Ishikawa (cell line): Measurements from ENCODE around the gene SRF.

Source experiments
- CEBPB ChIP-seq: IDR thresholded peaks from 2 replicates; pipeline ENCODE4 v1.6.1; 2012
- CREB1 ChIP-seq: IDR thresholded peaks from 2 replicates; pipeline ENCODE4 v1.6.1; 2012; ENCODE audit warnings: low read depth
- EGR1 ChIP-seq: IDR thresholded peaks from 2 replicates; pipeline ENCODE4 v1.6.1; 2012
- EP300 ChIP-seq: IDR thresholded peaks from 2 replicates; pipeline ENCODE4 v1.6.1; 2012; ENCODE audit warnings: borderline replicate concordance
- FOXM1 ChIP-seq: IDR thresholded peaks from 2 replicates; pipeline ENCODE4 v1.6.1; 2012; ENCODE audit warnings: low read depth, borderline replicate concordance
- NFIC ChIP-seq: IDR thresholded peaks from 2 replicates; pipeline ENCODE4 v1.6.1; 2012
- RAD21 ChIP-seq: IDR thresholded peaks from 2 replicates; pipeline ENCODE4 v1.6.1; 2012; ENCODE audit warnings: low read depth
- TAF1 ChIP-seq: IDR thresholded peaks from 2 replicates; pipeline ENCODE4 v1.6.1; 2012; ENCODE audit warnings: low read depth, mild to moderate bottlenecking
- TCF12 ChIP-seq: IDR thresholded peaks from 2 replicates; pipeline ENCODE4 v1.6.1; 2012; ENCODE audit warnings: low read depth
- TEAD4 ChIP-seq: IDR thresholded peaks from 2 replicates; pipeline ENCODE4 v1.6.1; 2012
- YY1 ChIP-seq: IDR thresholded peaks from 2 replicates; pipeline ENCODE4 v1.6.1; 2012; ENCODE audit warnings: low read depth
- ZBTB7A ChIP-seq: IDR thresholded peaks from 2 replicates; pipeline ENCODE4 v1.6.1; 2012; ENCODE audit warnings: low read depth
- TF ChIP-seq, protein P1 (sequence below): IDR thresholded peaks from 2 replicates; pipeline ENCODE4 v1.6.1; 2012; ENCODE audit warnings: low read depth, mild to moderate bottlenecking
- TF ChIP-seq, protein P2 (sequence below): IDR thresholded peaks from 2 replicates; pipeline ENCODE4 v1.6.1; 2012
- TF ChIP-seq, protein P3 (sequence below): IDR thresholded peaks from 2 replicates; pipeline ENCODE4 v1.6.1; 2012

Gene SRF

DNA sequence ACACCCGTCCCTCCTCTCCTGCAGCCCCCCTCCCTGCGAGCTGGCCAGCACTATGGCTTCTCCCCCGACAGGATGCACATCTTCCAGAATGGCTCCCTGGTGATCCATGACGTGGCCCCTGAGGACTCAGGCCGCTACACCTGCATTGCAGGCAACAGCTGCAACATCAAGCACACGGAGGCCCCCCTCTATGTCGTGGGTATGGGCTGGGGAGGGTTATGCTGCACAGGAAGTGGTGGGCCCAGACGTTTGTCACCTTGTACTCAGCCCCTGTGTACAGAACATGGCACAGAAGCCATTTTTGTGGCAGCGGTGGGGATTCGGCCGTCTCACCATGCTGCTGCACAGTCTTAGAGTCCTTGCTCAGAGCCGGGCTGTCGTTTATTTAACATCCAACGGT lies 29.0 kb upstream of the SRF start:
- TF ChIP-seq, protein P1, sequence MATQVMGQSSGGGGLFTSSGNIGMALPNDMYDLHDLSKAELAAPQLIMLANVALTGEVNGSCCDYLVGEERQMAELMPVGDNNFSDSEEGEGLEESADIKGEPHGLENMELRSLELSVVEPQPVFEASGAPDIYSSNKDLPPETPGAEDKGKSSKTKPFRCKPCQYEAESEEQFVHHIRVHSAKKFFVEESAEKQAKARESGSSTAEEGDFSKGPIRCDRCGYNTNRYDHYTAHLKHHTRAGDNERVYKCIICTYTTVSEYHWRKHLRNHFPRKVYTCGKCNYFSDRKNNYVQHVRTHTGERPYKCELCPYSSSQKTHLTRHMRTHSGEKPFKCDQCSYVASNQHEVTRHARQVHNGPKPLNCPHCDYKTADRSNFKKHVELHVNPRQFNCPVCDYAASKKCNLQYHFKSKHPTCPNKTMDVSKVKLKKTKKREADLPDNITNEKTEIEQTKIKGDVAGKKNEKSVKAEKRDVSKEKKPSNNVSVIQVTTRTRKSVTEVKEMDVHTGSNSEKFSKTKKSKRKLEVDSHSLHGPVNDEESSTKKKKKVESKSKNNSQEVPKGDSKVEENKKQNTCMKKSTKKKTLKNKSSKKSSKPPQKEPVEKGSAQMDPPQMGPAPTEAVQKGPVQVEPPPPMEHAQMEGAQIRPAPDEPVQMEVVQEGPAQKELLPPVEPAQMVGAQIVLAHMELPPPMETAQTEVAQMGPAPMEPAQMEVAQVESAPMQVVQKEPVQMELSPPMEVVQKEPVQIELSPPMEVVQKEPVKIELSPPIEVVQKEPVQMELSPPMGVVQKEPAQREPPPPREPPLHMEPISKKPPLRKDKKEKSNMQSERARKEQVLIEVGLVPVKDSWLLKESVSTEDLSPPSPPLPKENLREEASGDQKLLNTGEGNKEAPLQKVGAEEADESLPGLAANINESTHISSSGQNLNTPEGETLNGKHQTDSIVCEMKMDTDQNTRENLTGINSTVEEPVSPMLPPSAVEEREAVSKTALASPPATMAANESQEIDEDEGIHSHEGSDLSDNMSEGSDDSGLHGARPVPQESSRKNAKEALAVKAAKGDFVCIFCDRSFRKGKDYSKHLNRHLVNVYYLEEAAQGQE, result no peak
- TF ChIP-seq NFIC (no peak), ZBTB7A (no peak), EGR1 (no peak), YY1 (no peak), FOXM1 (no peak), RAD21 (no peak), CREB1 (no peak), CEBPB (no peak), EP300 (no peak), TCF12 (no peak), TEAD4 (no peak), TAF1 (no peak)
- TF ChIP-seq, protein P2, sequence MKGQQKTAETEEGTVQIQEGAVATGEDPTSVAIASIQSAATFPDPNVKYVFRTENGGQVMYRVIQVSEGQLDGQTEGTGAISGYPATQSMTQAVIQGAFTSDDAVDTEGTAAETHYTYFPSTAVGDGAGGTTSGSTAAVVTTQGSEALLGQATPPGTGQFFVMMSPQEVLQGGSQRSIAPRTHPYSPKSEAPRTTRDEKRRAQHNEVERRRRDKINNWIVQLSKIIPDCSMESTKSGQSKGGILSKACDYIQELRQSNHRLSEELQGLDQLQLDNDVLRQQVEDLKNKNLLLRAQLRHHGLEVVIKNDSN, result no peak
- TF ChIP-seq, protein P3, sequence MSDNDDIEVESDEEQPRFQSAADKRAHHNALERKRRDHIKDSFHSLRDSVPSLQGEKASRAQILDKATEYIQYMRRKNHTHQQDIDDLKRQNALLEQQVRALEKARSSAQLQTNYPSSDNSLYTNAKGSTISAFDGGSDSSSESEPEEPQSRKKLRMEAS, result no peak

DNA sequence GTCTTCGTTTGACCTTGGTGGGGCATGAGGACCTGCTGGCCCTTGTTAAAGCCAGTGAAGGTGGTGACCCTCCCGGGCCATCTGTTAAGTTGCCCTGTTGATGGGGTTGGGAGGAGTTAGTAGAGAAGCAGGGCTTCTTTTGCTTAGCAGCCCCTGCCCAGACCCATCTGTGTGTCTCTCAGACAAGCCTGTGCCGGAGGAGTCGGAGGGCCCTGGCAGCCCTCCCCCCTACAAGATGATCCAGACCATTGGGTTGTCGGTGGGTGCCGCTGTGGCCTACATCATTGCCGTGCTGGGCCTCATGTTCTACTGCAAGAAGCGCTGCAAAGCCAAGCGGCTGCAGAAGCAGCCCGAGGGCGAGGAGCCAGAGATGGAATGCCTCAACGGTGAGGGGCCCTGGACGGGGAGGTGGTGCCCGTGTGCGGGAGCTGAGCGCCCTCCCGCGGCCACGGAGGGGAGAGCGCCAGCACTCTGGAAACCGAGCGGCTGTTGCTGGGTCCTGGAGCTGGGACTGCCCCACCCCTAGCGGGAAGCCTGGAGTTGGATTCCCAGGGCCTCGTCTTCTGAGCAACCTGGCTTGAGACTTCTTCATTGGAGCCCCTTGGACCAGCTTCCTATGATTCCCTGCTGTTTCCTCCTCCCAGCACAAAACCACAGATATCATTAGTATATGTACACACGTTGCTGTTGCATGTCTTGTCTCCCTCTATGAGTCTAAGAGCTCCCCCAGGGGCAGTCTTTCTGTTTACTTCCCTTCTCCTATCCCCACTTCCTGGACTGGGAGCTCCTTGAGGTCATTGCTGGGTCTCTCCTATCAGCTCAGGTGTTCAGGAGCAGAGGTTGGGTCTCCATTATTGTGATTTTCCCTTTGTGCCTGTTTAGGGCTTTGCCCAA lies 27.6 kb upstream of the SRF start:
- TF ChIP-seq, protein P2, result no peak
- TF ChIP-seq RAD21, result peak; percentile 94

DNA sequence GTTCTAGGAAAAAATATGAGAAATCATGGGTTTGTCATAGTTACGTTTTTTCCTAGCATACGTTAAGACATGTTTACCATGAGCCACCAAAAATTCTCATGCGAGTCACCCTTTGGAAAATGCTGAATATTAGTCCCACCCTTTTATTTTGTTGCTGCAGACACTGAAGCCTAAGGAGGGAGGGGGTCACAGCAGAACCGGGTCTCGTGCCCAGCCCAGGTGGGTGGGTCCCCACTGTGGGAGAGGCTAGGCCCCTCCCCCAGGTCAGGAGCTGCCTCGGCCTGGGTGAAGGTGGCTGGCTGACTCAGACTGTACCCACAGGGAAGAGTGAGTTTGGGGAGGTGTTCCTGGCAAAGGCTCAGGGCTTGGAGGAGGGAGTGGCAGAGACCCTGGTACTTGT lies 26.2 kb upstream of the SRF start:
- TF ChIP-seq CREB1, result no peak
- no peak for TF ChIP-seq ZBTB7A
- TF ChIP-seq EP300, result no peak
- TF ChIP-seq RAD21, result no peak
- no peak for TF ChIP-seq CEBPB
- TF ChIP-seq, protein P2, result no peak
- no peak for TF ChIP-seq TAF1
- TF ChIP-seq NFIC, result no peak
- no peak for TF ChIP-seq EGR1
- TF ChIP-seq, protein P3, result no peak
- no peak for TF ChIP-seq YY1
- TF ChIP-seq, protein P1, result no peak
- no peak for TF ChIP-seq TEAD4

DNA sequence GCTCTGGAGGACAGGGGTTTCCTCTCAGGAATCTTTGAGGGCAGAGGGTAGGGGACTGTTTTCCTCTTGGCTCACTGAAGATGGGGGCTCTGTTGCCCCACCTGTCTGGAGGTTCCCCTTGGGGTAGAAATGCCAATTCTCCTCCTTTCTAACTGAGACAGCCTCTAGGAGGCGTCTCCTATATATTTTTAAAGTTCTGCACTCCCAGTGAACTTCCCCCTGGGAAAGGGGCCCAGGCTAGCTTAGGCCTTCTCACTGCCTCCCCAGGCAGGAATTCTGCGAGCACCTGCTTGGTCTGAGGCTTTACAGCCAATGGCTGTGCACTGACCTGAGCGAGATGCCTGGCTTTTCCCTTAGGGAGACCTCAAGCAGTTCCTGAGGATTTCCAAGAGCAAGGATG lies 24.8 kb upstream of the SRF start:
- TF ChIP-seq TCF12 (no peak), YY1 (no peak)

DNA sequence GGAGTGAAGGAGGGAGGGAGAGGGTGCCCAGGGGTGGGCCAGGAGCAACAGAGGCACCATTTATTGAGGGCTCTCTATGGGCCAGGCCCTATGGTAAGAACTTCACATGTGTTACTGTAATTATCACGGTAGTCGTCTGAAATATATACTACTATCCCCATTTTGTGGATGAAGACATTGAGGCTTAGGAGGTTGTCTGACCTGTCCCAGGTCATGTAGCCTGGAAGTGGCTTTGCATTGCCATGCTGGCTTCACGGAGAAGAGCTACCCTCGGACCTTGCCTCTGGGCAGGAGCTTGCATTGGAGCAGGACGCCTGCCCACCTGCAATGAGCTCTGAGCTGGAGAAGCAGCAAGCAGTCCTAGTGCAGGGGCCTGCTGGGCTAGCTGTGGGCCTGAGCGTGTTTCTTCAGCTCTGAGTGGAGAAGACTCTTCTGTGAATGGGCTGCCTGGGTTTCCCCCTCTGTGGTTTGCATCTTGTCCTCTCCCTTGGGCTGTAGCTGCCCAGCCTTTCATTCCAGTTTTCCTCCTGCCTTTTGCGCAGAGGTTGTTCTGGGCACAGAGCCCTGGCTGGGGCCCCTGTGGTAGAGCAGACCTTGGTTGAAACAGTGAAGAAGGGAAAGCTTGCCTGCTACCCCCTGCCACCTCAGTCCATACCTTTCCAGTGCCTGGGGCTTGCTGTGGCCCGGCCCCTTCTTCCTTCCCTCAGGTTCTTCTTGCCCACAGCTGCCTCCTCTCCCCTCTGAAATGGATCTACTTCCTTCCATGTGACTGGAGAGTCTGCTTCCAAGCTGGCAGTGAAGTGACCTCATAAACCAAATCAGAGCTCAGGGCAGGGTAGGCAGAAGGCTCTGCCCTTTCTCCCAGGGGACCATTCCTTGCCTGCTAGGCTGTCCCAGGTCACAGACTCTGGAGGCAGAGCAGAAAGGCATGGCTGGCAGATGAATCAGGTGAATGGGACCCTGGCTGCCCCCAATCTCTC lies 24.1 kb upstream of the SRF start:
- TF ChIP-seq CREB1 (no peak), FOXM1 (no peak), EP300 (no peak), YY1 (no peak), CEBPB (no peak), NFIC (no peak), TEAD4 (no peak), RAD21 (no peak), TAF1 (no peak), EGR1 (no peak), ZBTB7A (no peak), TCF12 (no peak)
- TF ChIP-seq, protein P1, result no peak
- TF ChIP-seq, protein P3, result no peak
- TF ChIP-seq, protein P2, result no peak
